ENCODE data around the gene COMMD4. TPM values are rescaled to one million over a fixed set of nuclear protein-coding genes. Genes with fewer than 3 reads are reported as not detected.

The COMMD4 gene
- total and polyA plus RNA-seq, 2 donors (not counting 3 experiments of a cell fraction or from before 2014, with no cell fraction given) = 114 to 244 TPM

DNA sequence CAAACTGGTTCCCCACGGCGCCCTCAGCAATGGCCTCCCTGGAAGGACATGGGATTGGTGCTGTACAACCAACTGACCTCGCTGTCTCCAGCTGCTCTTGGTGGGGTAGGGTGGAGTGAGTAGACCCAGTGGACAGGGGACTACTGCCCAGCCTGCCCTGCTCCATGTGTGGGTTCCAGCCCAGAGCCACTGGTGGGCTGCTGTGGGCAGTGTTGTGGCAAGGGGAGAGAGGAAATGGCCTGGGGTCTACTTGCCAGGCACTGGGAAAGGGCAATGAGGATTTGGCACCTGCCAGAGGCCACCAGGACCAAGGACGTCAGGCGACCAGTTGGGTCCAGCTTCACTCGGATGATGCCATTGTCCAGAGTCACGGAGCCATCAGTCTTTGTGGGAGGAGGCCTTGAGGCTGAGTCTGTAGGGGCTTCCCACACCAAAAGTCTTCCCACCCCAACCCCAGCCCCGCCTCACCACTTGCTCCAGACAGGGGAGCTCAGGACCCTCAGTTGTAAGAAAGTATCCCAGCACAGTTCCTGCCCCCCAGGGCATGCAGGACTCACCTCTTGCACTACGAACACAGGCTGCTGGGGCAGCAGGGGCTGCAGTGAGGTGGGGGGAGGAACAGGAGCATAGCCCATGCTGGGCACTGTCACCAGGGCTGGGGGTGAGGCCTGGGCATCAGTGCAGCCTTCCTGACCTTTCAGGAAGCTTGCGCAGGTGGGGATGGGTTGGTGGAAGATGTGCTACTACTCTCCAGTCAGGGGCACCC is 23.1 kb downstream of the COMMD4 start:
- no peaks in the 10 kb centered on the region for H3K4me1 ChIP-seq (ENCODE audit: control insufficient read depth, extremely low read depth, insufficient read depth, low read length)
- intact Hi-C loops (cut with micrococcal nuclease) (no loop called here), dilution Hi-C loops (cut with MboI; ENCODE audit: extremely low pct_ligation_motif_present, low sequenced_read_pairs) (no loop called here)
- no peaks in the 10 kb centered on the region for H4K20me1 ChIP-seq (replicated peaks; ENCODE audit: control insufficient read depth, extremely low read depth, insufficient read depth, low read length)
- ChIA-PET CTCF (interaction anchor here (0.6 to 2.3 kb wide), 2 partner anchors 10 to 1679 kb away, joined by 3 to 9 read pairs; partner anchors contain the start of gene MAN2C1), POLR2A (no interaction called here)
- H3K36me3 ChIP-seq (ENCODE audit: control insufficient read depth in 2 of 2, extremely low read depth in 1 of 2, insufficient read depth in 2 of 2, low read length in 2 of 2) = peaks cover 4 to 50% of the 10 kb centered on the region in 2 experiments
- H3K4me3 ChIP-seq (replicated peaks in 1 of 3; ENCODE audit: insufficient read depth in 1 of 3, low read depth in 1 of 3, low read length in 3 of 3) = no peak overlapping the region
- H3K27me3 ChIP-seq (ENCODE audit: control insufficient read depth in 2 of 2, insufficient read depth in 2 of 2, low read length in 2 of 2) = no peaks in the 10 kb centered on the region
- H3K4me2 ChIP-seq (ENCODE audit: insufficient read depth, low read length) = no peak overlapping the region
- H3K9me3 ChIP-seq (replicated peaks; ENCODE audit: control insufficient read depth, insufficient read depth, low read length) = no peaks in the 10 kb centered on the region
- TF ChIP-seq POLR2A (IDR thresholded peaks at IDR 0.05; ENCODE audit: low read depth, low read length) = peak; percentile 17
- TF ChIP-seq, protein P1, sequence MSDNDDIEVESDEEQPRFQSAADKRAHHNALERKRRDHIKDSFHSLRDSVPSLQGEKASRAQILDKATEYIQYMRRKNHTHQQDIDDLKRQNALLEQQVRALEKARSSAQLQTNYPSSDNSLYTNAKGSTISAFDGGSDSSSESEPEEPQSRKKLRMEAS (IDR thresholded peaks at IDR 0.05; ENCODE audit: insufficient read depth, insufficient read length) = no peak
- H3K9me1 ChIP-seq (replicated peaks; ENCODE audit: control insufficient read depth, extremely low read depth, insufficient read depth, low read length) = no peaks in the 10 kb centered on the region
- H3K9ac ChIP-seq (replicated peaks; ENCODE audit: extremely low read depth, insufficient read depth, low read length) = no peak overlapping the region
- FAIRE-seq = no peak
- no peak overlapping the region for H3K27ac ChIP-seq (ENCODE audit: insufficient read depth, low read depth, low read length)
- no peak overlapping the region for H2AFZ ChIP-seq (ENCODE audit: low read depth, low read length)
- H3K79me2 ChIP-seq (ENCODE audit: control insufficient read depth, insufficient read depth, low read length) = no peaks in the 10 kb centered on the region
- DNase-seq (ENCODE audit: low read depth, low spot score) = no peak
- BruUV-seq (replicated peaks) = no TSS peak

DNA sequence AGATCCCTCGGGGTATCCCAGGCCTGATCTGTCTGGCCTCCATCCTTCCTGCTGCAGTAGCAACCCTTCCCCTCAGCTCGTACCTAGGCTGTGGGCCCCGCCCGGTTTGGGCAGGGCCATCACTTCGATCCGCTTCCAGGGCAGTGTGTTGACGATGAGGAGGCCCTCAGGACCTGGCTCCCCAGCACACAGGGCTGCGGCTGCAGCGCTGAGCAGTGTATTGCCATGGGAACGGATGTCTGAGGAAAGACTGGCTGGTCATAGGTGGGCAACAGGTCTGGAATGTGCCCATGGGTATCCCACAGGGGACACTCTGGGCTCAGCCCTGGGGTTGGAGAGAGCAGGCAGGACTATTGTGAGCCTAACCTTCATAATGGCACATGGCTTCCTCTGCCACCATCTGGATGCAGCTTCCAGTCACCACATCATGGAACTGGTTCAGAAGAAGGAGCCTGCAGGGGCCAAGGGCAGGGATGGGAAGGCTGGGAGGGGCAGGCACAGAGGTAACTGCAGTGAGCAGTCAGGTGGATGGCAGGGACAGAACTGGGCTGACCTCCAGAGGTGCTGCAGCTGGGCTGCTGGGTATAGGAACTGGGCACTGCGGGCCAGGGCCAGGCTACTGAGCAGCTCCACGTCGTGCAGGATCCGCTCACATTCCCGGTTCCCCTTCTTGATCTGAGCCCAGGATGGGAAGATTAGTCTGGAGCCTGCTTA is 23.8 kb downstream of the COMMD4 start:
- Histone ChIP-seq H3K9me1 (replicated peaks; ENCODE audit: control insufficient read depth, extremely low read depth, insufficient read depth, low read length) (no peaks in the 10 kb centered on the region), H3K9me3 (replicated peaks; ENCODE audit: control insufficient read depth, insufficient read depth, low read length) (no peaks in the 10 kb centered on the region), H3K27me3 (ENCODE audit: control insufficient read depth in 2 of 2, insufficient read depth in 2 of 2, low read length in 2 of 2) (no peaks in the 10 kb centered on the region), H3K4me3 (replicated peaks in 1 of 3; ENCODE audit: insufficient read depth in 1 of 3, low read depth in 1 of 3, low read length in 3 of 3) (no peak overlapping the region), H4K20me1 (replicated peaks; ENCODE audit: control insufficient read depth, extremely low read depth, insufficient read depth, low read length) (no peaks in the 10 kb centered on the region), H3K79me2 (ENCODE audit: control insufficient read depth, insufficient read depth, low read length) (no peaks in the 10 kb centered on the region), H3K4me2 (ENCODE audit: insufficient read depth, low read length) (no peak overlapping the region), H3K36me3 (ENCODE audit: control insufficient read depth in 2 of 2, extremely low read depth in 1 of 2, insufficient read depth in 2 of 2, low read length in 2 of 2) (peaks cover 4 to 57% of the 10 kb centered on the region in 2 experiments), H3K9ac (replicated peaks; ENCODE audit: extremely low read depth, insufficient read depth, low read length) (no peak overlapping the region), H3K27ac (ENCODE audit: insufficient read depth, low read depth, low read length) (no peak overlapping the region), H2AFZ (ENCODE audit: low read depth, low read length) (no peak overlapping the region), H3K4me1 (ENCODE audit: control insufficient read depth, extremely low read depth, insufficient read depth, low read length) (no peaks in the 10 kb centered on the region)
- ChIA-PET POLR2A (no interaction called here), CTCF (interaction anchor here (0.6 to 2.3 kb wide), 2 partner anchors 9 to 1680 kb away, joined by 3 to 9 read pairs; partner anchors contain the start of gene MAN2C1)
- no peak for TF ChIP-seq POLR2AphosphoS5 (IDR thresholded peaks at IDR 0.05; ENCODE audit: insufficient read depth, low read depth, low read length)
- no peak for TF ChIP-seq FOS (IDR thresholded peaks at IDR 0.05; ENCODE audit: borderline replicate concordance, insufficient read depth, low read length)
- DNase-seq (ENCODE audit: low read depth, low spot score) = no peak
- dilution Hi-C loops (cut with MboI; ENCODE audit: extremely low pct_ligation_motif_present, low sequenced_read_pairs) (no loop called here), intact Hi-C loops (cut with micrococcal nuclease) (loop anchor here (10.0 kb wide), 1 partner anchor 445 kb away; no protein-coding TSS in a partner anchor)
- no peak for FAIRE-seq
- BruUV-seq (replicated peaks) = TSS peak; percentile 3

Measured in endothelial cell of umbilical vein (primary cell).